ENCODE measurements around the gene TSHZ2. TPM values are rescaled to one million over a fixed set of nuclear protein-coding genes. Genes with fewer than 3 reads are reported as not detected.

The TSHZ2 gene
- total RNA-seq, 6 experiments from 2014 or later: 14.2 to 28.1 (median 21.0) TPM

GRCh38 chr20:52993076-52993475, 20.9 kb downstream of the TSHZ2 start:
- H3K27me3 ChIP-seq: no peaks in the 10 kb centered on the region
- no peaks in the 10 kb centered on the region for H3K9me3 ChIP-seq
- no peaks in the 10 kb centered on the region for H3K36me3 ChIP-seq
- no peak for DNase-seq
- 45% methylated on average over 3 of the region's 3 CpGs for WGBS (ENCODE audit: insufficient coverage, low coverage, low lambda C conversion rate, missing lambda C conversion rate)
- H3K4me3 ChIP-seq: no peak overlapping the region
- intact Hi-C loops (cut with DNase I): no loop called here
- peaks cover 0 to 8% (median 0%) of the 10 kb centered on the region in 4 donors for H3K4me1 ChIP-seq
- H3K27ac ChIP-seq: no peak overlapping the region
- ATAC-seq: no peak
- TF ChIP-seq CTCF (IDR thresholded peaks at IDR 0.05) (no peak), POLR2A (IDR thresholded peaks at IDR 0.05) (no peak)

GRCh38 chr20:52994184-52994970, 22.2 kb downstream of the TSHZ2 start:
- Histone ChIP-seq H3K9me3 (no peaks in the 10 kb centered on the region), H3K4me3 (no peak overlapping the region), H3K4me1 (peaks cover 0 to 8% (median 0%) of the 10 kb centered on the region in 4 donors), H3K27me3 (no peaks in the 10 kb centered on the region), H3K36me3 (no peaks in the 10 kb centered on the region), H3K27ac (no peak overlapping the region)
- no peak for DNase-seq
- ATAC-seq: no peak
- TF ChIP-seq CTCF (IDR thresholded peaks at IDR 0.05) (no peak), POLR2A (IDR thresholded peaks at IDR 0.05) (no peak)
- intact Hi-C loops (cut with DNase I): no loop called here
- 81% methylated on average over 10 of the region's 10 CpGs for WGBS (ENCODE audit: insufficient coverage, low coverage, low lambda C conversion rate, missing lambda C conversion rate)

GRCh38 chr20:52996130-52996529, 24.0 kb downstream of the TSHZ2 start:
- DNase-seq (no peak), ATAC-seq (no peak)
- Histone ChIP-seq H3K9me3 (no peaks in the 10 kb centered on the region), H3K36me3 (no peaks in the 10 kb centered on the region), H3K4me3 (no peak overlapping the region), H3K4me1 (peaks cover 0 to 8% (median 0%) of the 10 kb centered on the region in 4 donors), H3K27me3 (no peaks in the 10 kb centered on the region), H3K27ac (no peak overlapping the region)
- intact Hi-C loops (cut with DNase I): no loop called here
- no peak for TF ChIP-seq POLR2A (IDR thresholded peaks at IDR 0.05)
- no peak for TF ChIP-seq CTCF (IDR thresholded peaks at IDR 0.05)
- WGBS (ENCODE audit: insufficient coverage, low coverage, low lambda C conversion rate, missing lambda C conversion rate): 100% methylated on average over 1 of the region's 1 CpG

GRCh38 chr20:52996658-52997057, 24.5 kb downstream of the TSHZ2 start:
- no peak for TF ChIP-seq POLR2A (IDR thresholded peaks at IDR 0.05)
- TF ChIP-seq CTCF (IDR thresholded peaks at IDR 0.05): no peak
- no peak overlapping the region for H3K4me3 ChIP-seq
- H3K27me3 ChIP-seq: no peaks in the 10 kb centered on the region
- peaks cover 0 to 6% (median 0%) of the 10 kb centered on the region in 4 donors for H3K4me1 ChIP-seq
- no peaks in the 10 kb centered on the region for H3K9me3 ChIP-seq
- no peak overlapping the region for H3K27ac ChIP-seq
- ATAC-seq: no peak
- H3K36me3 ChIP-seq: no peaks in the 10 kb centered on the region
- intact Hi-C loops (cut with DNase I): no loop called here
- DNase-seq: no peak
- WGBS (ENCODE audit: insufficient coverage, low coverage, low lambda C conversion rate, missing lambda C conversion rate): 78% methylated on average over 5 of the region's 6 CpGs
